GM18907 (cell line): ENCODE data around the gene AADACL2.
"Not testable (repeated sequence)": the region's sequence is repeated elsewhere in the genome, so short reads cannot be mapped to it uniquely, and the experiment has no call there.

Source experiments
- ATAC-seq: cut with Tn5 transposase; IDR thresholded peaks from one replicate; pipeline ENCODE4 v1.9.1; 2021; ENCODE audit warnings: mild to moderate bottlenecking, moderate library complexity; ENCODE audit not compliant: unreplicated experiment

Gene AADACL2

DNA sequence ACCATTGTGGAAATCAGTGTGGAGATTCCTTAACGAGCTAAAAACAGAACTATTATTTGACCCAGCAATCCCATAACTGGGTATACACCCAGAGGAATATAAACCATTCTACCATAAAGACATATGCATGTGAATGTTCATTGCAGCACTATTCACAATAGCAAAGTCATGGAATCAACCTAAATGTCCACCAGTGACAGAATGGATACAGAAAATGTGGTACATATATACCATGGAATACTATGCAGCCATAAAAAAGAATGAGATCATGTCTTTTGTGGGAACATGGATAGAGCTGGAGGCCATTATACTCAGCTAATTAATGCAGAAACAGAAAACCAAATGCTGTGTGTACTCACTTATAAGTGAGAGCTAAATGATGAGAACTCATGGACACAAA is 31.0 kb downstream of the AADACL2 start:
- not testable (repeated sequence) for ATAC-seq

- no peak for ATAC-seq
These were observed 32.0 kb downstream of the AADACL2 start for GRCh38 chr3:151765685-151766084.

- ATAC-seq, result no peak
These were observed 32.7 kb downstream of the AADACL2 start for GRCh38 chr3:151766454-151766853.

DNA sequence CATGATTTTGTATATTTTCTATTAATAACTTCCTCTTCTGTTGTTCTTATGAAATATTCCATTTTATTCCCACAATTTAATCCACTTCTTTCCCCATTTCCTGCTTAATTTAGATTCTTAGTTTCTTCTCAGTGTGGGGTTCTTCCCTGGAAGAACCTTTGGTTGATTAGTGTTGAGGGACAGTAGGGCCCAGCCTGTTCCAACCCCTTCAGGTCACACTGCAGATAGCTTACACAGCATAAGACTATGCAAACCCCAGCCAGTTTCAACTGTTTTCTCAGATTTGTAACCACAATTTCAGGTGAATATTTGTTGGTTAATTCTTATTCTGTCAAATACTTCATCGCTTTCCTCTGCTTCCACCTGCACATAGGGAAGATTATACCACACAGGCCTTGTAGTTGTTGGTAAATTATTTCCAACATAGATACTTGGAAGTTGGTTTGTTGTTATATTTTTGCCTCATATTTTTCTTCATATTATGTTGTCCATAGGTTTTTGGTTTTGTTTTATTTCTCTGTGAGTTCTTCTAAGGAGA is 34.7 kb downstream of the AADACL2 start:
- no peak for ATAC-seq

DNA sequence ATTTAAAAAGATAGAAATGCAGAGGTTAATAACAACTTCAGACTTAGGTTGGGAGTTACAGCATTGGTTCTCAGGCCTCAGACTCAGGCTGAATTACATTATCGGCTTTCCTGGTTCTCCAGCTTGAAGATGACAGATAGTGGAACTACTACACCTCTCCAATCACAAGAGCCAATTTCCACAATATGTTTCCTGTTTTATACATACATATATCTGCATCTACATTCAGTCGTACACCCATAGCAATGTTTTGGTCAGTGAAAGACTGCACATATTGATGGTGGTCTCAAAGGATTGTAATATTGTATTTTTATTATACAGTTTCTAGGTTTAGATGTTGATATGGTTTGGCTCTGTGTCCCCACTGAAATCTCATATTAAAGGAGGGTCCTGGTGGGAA is 35.4 kb downstream of the AADACL2 start:
- no peak for ATAC-seq

GRCh38 chr3:151770956-151771355 is 37.2 kb downstream of the AADACL2 start:
- ATAC-seq, result no peak

- no peak for ATAC-seq
These were observed 39.2 kb downstream of the AADACL2 start for GRCh38 chr3:151772825-151773480.

- no peak for ATAC-seq
These were observed 40.5 kb downstream of the AADACL2 start for GRCh38 chr3:151774235-151774634.

- no peak for ATAC-seq
These were observed 41.2 kb downstream of the AADACL2 start for GRCh38 chr3:151774910-151775309.

GRCh38 chr3:151775314-151776258 is 41.9 kb downstream of the AADACL2 start:
- no peak for ATAC-seq

GRCh38 chr3:151776259-151776740 is 42.6 kb downstream of the AADACL2 start:
- no peak for ATAC-seq

DNA sequence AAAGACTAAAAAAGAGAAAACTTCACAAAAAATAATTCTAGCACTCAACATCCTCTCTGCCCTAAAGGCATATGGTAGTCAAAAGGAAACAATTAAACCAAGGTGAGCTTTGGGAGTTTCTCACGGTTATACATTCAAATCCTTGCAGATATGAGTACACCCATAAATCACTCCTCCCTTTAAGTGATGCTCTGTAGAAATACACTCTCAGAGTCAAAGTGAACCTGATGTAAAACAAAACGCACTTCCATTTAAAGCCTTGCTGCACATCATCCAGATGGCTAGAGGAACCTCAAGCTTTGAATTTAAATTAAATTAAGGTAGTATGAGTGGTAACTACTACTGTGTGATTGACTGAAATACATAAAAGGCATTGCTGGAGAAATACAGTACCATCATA is 44.2 kb downstream of the AADACL2 start:
- ATAC-seq, result no peak

GRCh38 chr3:151787626-151788025 is 53.9 kb downstream of the AADACL2 start:
- no peak for ATAC-seq

GRCh38 chr3:151788401-151788800 is 54.7 kb downstream of the AADACL2 start:
- ATAC-seq, result no peak

- no peak for ATAC-seq
These were observed 56.2 kb downstream of the AADACL2 start for GRCh38 chr3:151789853-151790463.

DNA sequence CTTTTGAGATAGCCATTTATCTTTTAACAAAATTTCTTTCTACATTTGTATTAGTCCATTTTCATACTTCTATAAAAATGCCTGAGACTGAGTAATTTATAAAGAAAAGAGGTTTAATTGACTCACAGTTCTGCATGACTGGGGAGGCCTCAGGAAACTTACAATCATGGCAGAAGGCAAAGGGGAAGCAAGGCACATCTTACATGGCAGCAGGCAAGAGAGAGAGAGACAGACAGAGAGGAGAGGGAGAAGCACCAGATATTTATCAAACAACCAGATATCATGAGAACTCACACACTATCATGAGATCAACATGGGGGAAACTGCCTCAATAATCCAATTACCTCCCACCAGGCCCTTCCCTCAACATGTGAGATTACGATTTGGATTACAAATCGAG is 57.0 kb downstream of the AADACL2 start:
- ATAC-seq, result not testable (repeated sequence)

DNA sequence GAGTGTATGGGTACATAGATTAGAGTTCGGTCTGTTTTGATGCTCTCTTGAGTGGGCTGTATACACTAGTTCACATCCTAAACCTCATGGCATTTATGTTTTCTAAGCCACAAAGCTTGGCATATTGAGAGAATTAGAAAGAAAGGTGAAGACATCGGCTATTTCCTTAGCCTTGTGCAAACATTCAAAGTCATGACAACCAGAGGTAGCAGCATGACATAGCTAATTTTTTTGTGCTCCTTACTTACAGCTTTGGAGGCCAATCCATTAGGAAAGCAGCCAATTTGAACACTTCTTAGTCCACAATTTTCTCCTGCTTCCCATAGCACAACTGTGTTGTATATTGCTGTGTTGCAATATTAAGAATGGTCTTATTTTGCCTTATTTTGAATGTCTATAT is 58.7 kb downstream of the AADACL2 start:
- no peak for ATAC-seq

DNA sequence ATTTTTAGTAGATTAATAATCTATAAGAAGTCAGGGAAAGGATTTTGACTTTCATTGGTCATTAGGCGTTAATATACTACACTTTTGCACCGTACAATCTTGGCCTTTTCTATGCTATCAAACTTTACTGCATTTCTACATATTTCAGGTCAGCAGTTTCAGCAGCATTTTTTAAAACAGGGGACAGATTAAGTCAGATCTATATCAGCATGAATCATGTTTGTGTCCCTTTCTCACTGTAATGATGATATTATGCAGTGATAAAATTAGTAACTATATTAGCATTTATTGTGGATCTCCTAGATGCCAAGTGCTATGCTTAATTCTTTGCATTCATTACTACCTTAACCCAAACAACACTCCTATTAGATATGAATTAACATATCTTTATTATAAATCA is 59.9 kb downstream of the AADACL2 start:
- no peak for ATAC-seq

GRCh38 chr3:151794080-151794479 is 60.4 kb downstream of the AADACL2 start:
- no peak for ATAC-seq

DNA sequence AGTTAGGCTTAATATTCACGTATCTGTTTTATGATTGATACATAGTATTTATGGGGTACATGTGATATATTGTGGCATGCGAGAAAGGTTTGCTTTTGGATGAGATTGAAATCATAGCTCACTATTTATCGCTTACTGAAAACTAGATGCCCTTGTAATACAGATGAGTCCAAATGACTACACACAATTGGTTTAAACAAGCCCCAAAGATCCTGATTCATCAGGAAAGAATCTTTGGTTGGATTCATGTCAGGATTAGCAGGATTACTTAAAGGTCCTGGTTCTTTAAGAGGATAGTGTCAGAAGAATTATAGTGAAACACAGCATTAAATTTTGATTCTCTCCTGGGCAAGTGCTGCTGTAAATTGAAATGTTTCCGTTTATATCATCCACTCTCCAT is 61.5 kb downstream of the AADACL2 start:
- ATAC-seq, result no peak

GRCh38 chr3:151796105-151796680 is 62.5 kb downstream of the AADACL2 start:
- ATAC-seq, result no peak
